ENCODE measurements around the gene FLT3.

GRCh38 chr13:27960362-27961226 is 139.8 kb downstream of the FLT3 start:
- TF ChIP-seq CTCF (IDR thresholded peaks at IDR 0.05) (peak in 1 of 6 experiments; percentile 17), POLR2A (IDR thresholded peaks at IDR 0.05) (no peak)

Measured in adrenal gland (tissue), 5 donors.